Gastrocnemius medialis (tissue), 4 donors: Measurements from ENCODE around the gene SPR. TPM values are rescaled to one million over a fixed set of nuclear protein-coding genes. Genes with fewer than 3 reads are reported as not detected.

ENCODE experiments used
- ATAC-seq, 2 donors: fragments of 150-250 bp; one replicate each; pipeline ENCODE4 v1.9.1; 2016
- DNase-seq, 2 donors: peaks; one replicate each; pipeline ENCODE4 v3.0.0-alpha.2; 2019
- H3K27ac ChIP-seq, 4 donors: fragments of 200-600 bp; sonication (generic); 1 replicate in 1 of 4; 2 replicates in 3 of 4; pipeline ENCODE4 v1.5.1; 2016 to 2018; ENCODE audit warnings: mild to moderate bottlenecking in 2 of 4, moderate library complexity in 1 of 4
- H3K27me3 ChIP-seq, 3 donors: fragments of 200-600 bp; sonication (generic) in 2 of 3; 1 replicate in 1 of 3; 2 replicates in 2 of 3; pipeline versions ENCODE4 v1.5.1 to v1.6.0; 2016 to 2019; ENCODE audit warnings: mild to moderate bottlenecking in 1 of 3, moderate library complexity in 1 of 3
- H3K36me3 ChIP-seq, 2 donors: fragments of 200-600 bp; sonication (generic) in 1 of 2; one replicate each; pipeline ENCODE4 v1.5.1; 2017 to 2018
- H3K4me1 ChIP-seq, 2 donors: fragments of 200-600 bp; sonication (generic) in 1 of 2; one replicate each; pipeline ENCODE4 v1.5.1; 2016 to 2017; ENCODE audit warnings: mild to moderate bottlenecking in 2 of 2
- H3K4me3 ChIP-seq, 4 donors: fragments of 200-600 bp; sonication (generic) in 3 of 4; 1 replicate in 1 of 4; 2 replicates in 3 of 4; pipeline ENCODE4 v1.5.1; 2016 to 2019; ENCODE audit warnings: mild to moderate bottlenecking in 2 of 4
- H3K9me3 ChIP-seq, 3 donors: fragments of 200-600 bp; sonication (generic) in 2 of 3; 1 replicate in 1 of 3; 2 replicates in 2 of 3; pipeline ENCODE4 v1.5.1; 2016 to 2019
- CTCF ChIP-seq, 5 experiments: fragments of 450-650 bp in 3 of 5; fragments of 200-600 bp in 2 of 5; sonication (generic) in 2 of 5; IDR thresholded peaks in 4 of 5; conservative IDR thresholded peaks in 1 of 5; 1 replicate in 4 of 5; 2 replicates in 1 of 5; pipeline ENCODE4 v1.5.1; 2016 to 2019; ENCODE audit warnings: antibody characterized with exemption in 5 of 5, mild to moderate bottlenecking in 3 of 5, moderate library complexity in 3 of 5
- POLR2A ChIP-seq, 2 donors: fragments of 450-650 bp; IDR thresholded peaks; one replicate each; pipeline ENCODE4 v1.6.1; 2017; ENCODE audit warnings: antibody characterized with exemption in 2 of 2, mild to moderate bottlenecking in 2 of 2, moderate library complexity in 2 of 2
- in situ Hi-C, 4 donors: fragments of 200-750 bp; cut with MboI; loops; one replicate each; pipeline versions ENCODE4 v1.15.0 to v1.8.0; 2017; ENCODE audit warnings: low sequenced_read_pairs in 4 of 4
- intact Hi-C: fragments of 100-400 bp; cut with DNase I; formaldehyde crosslinking; loops from one replicate; pipeline ENCODE4 v1.15.1; 2023; ENCODE audit warnings: low total_unique reads
- total RNA-seq, 4 donors: library from RNA; depleted of rRNA; stranded (reverse); fragments of >200 nt; gene quantifications; one replicate each; pipeline versions ENCODE4 v1.1.0 to v1.2.3, GENCODE V29; 2016

The SPR gene
- total RNA-seq, 4 donors from 2014 or later, result 22.8 to 71.0 (median 33.6) TPM

- H3K9me3 ChIP-seq, result no peaks in the 10 kb centered on the region
- ATAC-seq (no peak), DNase-seq (peak in 1 of 2 donors; percentile 1)
- H3K4me1 ChIP-seq, result peaks cover 7 to 35% of the 10 kb centered on the region in 2 donors
- intact Hi-C loops (no loop called here), in situ Hi-C loops (no loop called here)
- H3K4me3 ChIP-seq, result no peak overlapping the region
- H3K27me3 ChIP-seq, result peaks cover 95 to 98% (median 97%) of the 10 kb centered on the region in 3 donors
- no peaks in the 10 kb centered on the region for H3K36me3 ChIP-seq
- TF ChIP-seq POLR2A (IDR thresholded peaks at IDR 0.05), result no peak
- no peak for TF ChIP-seq CTCF (IDR thresholded peaks at IDR 0.05 in 4 of 5, conservative IDR thresholded peaks at IDR 0.05 in 1 of 5)
- no peak overlapping the region for H3K27ac ChIP-seq
Observed at GRCh38 chr2:72921853-72922252, 34.6 kb downstream of the SPR start.

- Histone ChIP-seq H3K4me3 (no peak overlapping the region), H3K9me3 (no peaks in the 10 kb centered on the region), H3K27me3 (peaks cover 96 to 100% (median 97%) of the 10 kb centered on the region in 3 donors), H3K4me1 (peaks cover 0 to 21% of the 10 kb centered on the region in 2 donors), H3K36me3 (no peaks in the 10 kb centered on the region), H3K27ac (no peak overlapping the region)
- ATAC-seq (no peak), DNase-seq (peak in 1 of 2 donors; percentile 8)
- intact Hi-C loops (no loop called here), in situ Hi-C loops (no loop called here)
- TF ChIP-seq CTCF (IDR thresholded peaks at IDR 0.05 in 4 of 5, conservative IDR thresholded peaks at IDR 0.05 in 1 of 5), result no peak
- TF ChIP-seq POLR2A (IDR thresholded peaks at IDR 0.05), result no peak
Observed at GRCh38 chr2:72923833-72924352, 36.7 kb downstream of the SPR start.

- in situ Hi-C loops (no loop called here), intact Hi-C loops (no loop called here)
- TF ChIP-seq CTCF (IDR thresholded peaks at IDR 0.05 in 4 of 5, conservative IDR thresholded peaks at IDR 0.05 in 1 of 5), result no peak
- no peak for TF ChIP-seq POLR2A (IDR thresholded peaks at IDR 0.05)
- Histone ChIP-seq H3K27me3 (peaks cover 90 to 95% (median 94%) of the 10 kb centered on the region in 3 donors), H3K4me3 (no peak overlapping the region), H3K27ac (no peak overlapping the region), H3K36me3 (no peaks in the 10 kb centered on the region), H3K4me1 (peaks cover 0 to 20% of the 10 kb centered on the region in 2 donors), H3K9me3 (no peaks in the 10 kb centered on the region)
- DNase-seq, result peak in 1 of 2 donors; percentile 10
- peak in 1 of 2 donors; percentile 12 for ATAC-seq
Observed at GRCh38 chr2:72924353-72925240, 37.4 kb downstream of the SPR start.

- TF ChIP-seq CTCF (IDR thresholded peaks at IDR 0.05 in 4 of 5, conservative IDR thresholded peaks at IDR 0.05 in 1 of 5) (no peak), POLR2A (IDR thresholded peaks at IDR 0.05) (no peak)
- Histone ChIP-seq H3K4me3 (no peak overlapping the region), H3K36me3 (no peaks in the 10 kb centered on the region), H3K9me3 (no peaks in the 10 kb centered on the region), H3K4me1 (peaks cover 0 to 13% of the 10 kb centered on the region in 2 donors), H3K27ac (no peak overlapping the region), H3K27me3 (peaks cover 81 to 91% (median 90%) of the 10 kb centered on the region in 3 donors)
- in situ Hi-C loops (no loop called here), intact Hi-C loops (no loop called here)
- ATAC-seq (no peak), DNase-seq (peak in 1 of 2 donors; percentile 0)
Observed at GRCh38 chr2:72925328-72925943, 38.2 kb downstream of the SPR start.
